HEK293 (cell line): Measurements from ENCODE around the gene RASSF5.

ENCODE experiments used
- CTCF ChIA-PET: fragments of 350-600 bp; formaldehyde crosslinking; extraction: SDS; loops from one replicate; lab custom pipeline; 2021; ENCODE audit warnings: antibody characterized with exemption; lab: Yijun Ruan, JAX
- POLR2A ChIA-PET: fragments of 300-600 bp; formaldehyde crosslinking; extraction: SDS; loops from one replicate; lab custom pipeline; 2020; ENCODE audit warnings: antibody characterized with exemption, inconsistent platforms; lab: Yijun Ruan, JAX
- H3K27ac ChIP-seq: fragments of 200-500 bp; sonication (Bioruptor generic); 2 replicates; pipeline ENCODE4 v1.5.1; 2014; ENCODE audit warnings: low read depth, low read length, control low read depth, inconsistent platforms; ENCODE audit errors: extremely low read depth
- H3K36me3 ChIP-seq, 2 experiments: fragments of 200-500 bp in 1 of 2; sonication (Bioruptor generic) in 1 of 2; 1 replicate in 1 of 2; 2 replicates in 1 of 2; pipeline ENCODE4 v1.5.1; 2014 to 2017; ENCODE audit warnings: inconsistent platforms in 2 of 2, low read length in 2 of 2; ENCODE audit not compliant: control insufficient read depth in 2 of 2, insufficient read depth in 1 of 2
- H3K4me1 ChIP-seq: fragments of 200-500 bp; sonication (Bioruptor generic); 2 replicates; pipeline ENCODE4 v1.5.1; 2014; ENCODE audit warnings: mild to moderate bottlenecking, low read length, inconsistent platforms; ENCODE audit not compliant: control insufficient read depth, insufficient read depth
- H3K4me3 ChIP-seq: 2 replicates; pipeline ENCODE4 v1.5.1; 2011; ENCODE audit warnings: low read depth, mild to moderate bottlenecking, control low read depth, low read length, moderate library complexity
- H3K9me3 ChIP-seq: fragments of 200-500 bp; sonication (Bioruptor generic); 2 replicates; pipeline ENCODE4 v1.5.1; 2014; ENCODE audit warnings: low read depth, low read length, inconsistent platforms; ENCODE audit not compliant: control insufficient read depth, insufficient read depth
- HOXC10 ChIP-seq: sonication (generic); formaldehyde crosslinking; IDR thresholded peaks from 2 replicates; pipeline ENCODE4 v1.8.1; 2023; ENCODE audit warnings: mild to moderate bottlenecking, missing genetic modification reagents
- KLF8 ChIP-seq: fragments of 450-650 bp; formaldehyde crosslinking; IDR thresholded peaks from 2 replicates; pipeline ENCODE4 v1.5.1; 2016; ENCODE audit warnings: missing biosample characterization, missing genetic modification characterization
- MYNN ChIP-seq: fragments of 450-650 bp; formaldehyde crosslinking; IDR thresholded peaks from 2 replicates; pipeline ENCODE4 v1.5.1; 2016; ENCODE audit warnings: missing biosample characterization, missing genetic modification characterization, borderline replicate concordance
- MZF1 ChIP-seq: fragments of 450-650 bp; formaldehyde crosslinking; IDR thresholded peaks from 2 replicates; pipeline ENCODE4 v1.5.1; 2017; ENCODE audit warnings: missing biosample characterization, missing genetic modification characterization, borderline replicate concordance
- SCRT1 ChIP-seq: fragments of 450-650 bp; formaldehyde crosslinking; IDR thresholded peaks from 2 replicates; pipeline ENCODE4 v1.5.1; 2016; ENCODE audit warnings: missing biosample characterization, missing genetic modification characterization, borderline replicate concordance
- ZBTB21 ChIP-seq: fragments of 450-650 bp; formaldehyde crosslinking; IDR thresholded peaks from 2 replicates; pipeline ENCODE4 v1.5.1; 2017; ENCODE audit warnings: missing biosample characterization, missing genetic modification characterization
- ZFP41 ChIP-seq: fragments of 450-650 bp; formaldehyde crosslinking; IDR thresholded peaks from 2 replicates; pipeline ENCODE4 v1.5.1; 2016; ENCODE audit warnings: missing biosample characterization, missing genetic modification characterization, borderline replicate concordance
- ZNF132 ChIP-seq: fragments of 450-650 bp; formaldehyde crosslinking; IDR thresholded peaks from 2 replicates; pipeline ENCODE4 v1.5.1; 2017; ENCODE audit warnings: missing biosample characterization, missing genetic modification characterization, borderline replicate concordance
- ZNF266 ChIP-seq: fragments of 450-650 bp; formaldehyde crosslinking; IDR thresholded peaks from 2 replicates; pipeline ENCODE4 v1.5.1; 2016; ENCODE audit warnings: missing biosample characterization, missing genetic modification characterization, low read depth
- ZNF335 ChIP-seq: fragments of 450-650 bp; formaldehyde crosslinking; conservative IDR thresholded peaks from 2 replicates; pipeline ENCODE4 v1.5.1; 2016; ENCODE audit warnings: missing biosample characterization, missing genetic modification characterization
- ZNF394 ChIP-seq: fragments of 450-650 bp; formaldehyde crosslinking; IDR thresholded peaks from 2 replicates; pipeline ENCODE4 v1.5.1; 2016; ENCODE audit warnings: missing biosample characterization, missing genetic modification characterization, mild to moderate bottlenecking, moderate library complexity, borderline replicate concordance
- ZNF501 ChIP-seq: fragments of 450-650 bp; formaldehyde crosslinking; IDR thresholded peaks from 2 replicates; pipeline ENCODE4 v1.5.1; 2016; ENCODE audit warnings: missing biosample characterization, missing genetic modification characterization
- ZNF513 ChIP-seq: fragments of 450-650 bp; IDR thresholded peaks from 2 replicates; pipeline ENCODE4 v1.5.1; 2018; ENCODE audit warnings: missing biosample characterization, missing genetic modification characterization
- ZNF548 ChIP-seq: fragments of 450-650 bp; formaldehyde crosslinking; IDR thresholded peaks from 2 replicates; pipeline ENCODE4 v1.5.1; 2016; ENCODE audit warnings: missing biosample characterization, missing genetic modification characterization
- ZNF549 ChIP-seq: fragments of 450-650 bp; IDR thresholded peaks from 2 replicates; pipeline ENCODE4 v1.5.1; 2018; ENCODE audit warnings: missing biosample characterization, missing genetic modification characterization, mild to moderate bottlenecking, inconsistent platforms, moderate library complexity
- ZNF600 ChIP-seq: fragments of 450-650 bp; formaldehyde crosslinking; IDR thresholded peaks from 2 replicates; pipeline ENCODE4 v1.5.1; 2016; ENCODE audit warnings: missing biosample characterization, missing genetic modification characterization
- ZNF658 ChIP-seq: fragments of 450-650 bp; formaldehyde crosslinking; IDR thresholded peaks from 2 replicates; pipeline ENCODE4; 2016; ENCODE audit warnings: missing biosample characterization, missing genetic modification characterization
- ZNF76 ChIP-seq: fragments of 450-650 bp; formaldehyde crosslinking; IDR thresholded peaks from 2 replicates; pipeline ENCODE4; 2016; ENCODE audit warnings: low read depth, missing biosample characterization, missing genetic modification characterization, borderline replicate concordance
- ZSCAN23 ChIP-seq: fragments of 450-650 bp; formaldehyde crosslinking; IDR thresholded peaks from 2 replicates; pipeline ENCODE4 v1.5.1; 2016; ENCODE audit warnings: missing biosample characterization, missing genetic modification characterization
- ZSCAN5A ChIP-seq: fragments of 450-650 bp; formaldehyde crosslinking; IDR thresholded peaks from 2 replicates; pipeline ENCODE4 v1.5.1; 2016; ENCODE audit warnings: missing biosample characterization, missing genetic modification characterization
- TF ChIP-seq, protein P1 (sequence below): fragments of 450-650 bp; formaldehyde crosslinking; conservative IDR thresholded peaks from 2 replicates; pipeline ENCODE4 v1.5.1; 2016; ENCODE audit warnings: low read depth, missing biosample characterization, missing genetic modification characterization

The RASSF5 gene

GRCh38 chr1:206534552-206534951 is 27.2 kb downstream of the RASSF5 start (continued):
- no peak for TF ChIP-seq ZNF513 (tag by site-specific recombination)
- no peak for TF ChIP-seq ZNF548 (tag by site-specific recombination)
- TF ChIP-seq MYNN: no peak
- TF ChIP-seq, all 188 proteins: peak for 0

- Histone ChIP-seq H3K9me3 (no peaks in the 10 kb centered on the region), H3K27ac (no peak overlapping the region), H3K4me3 (no peak overlapping the region), H3K36me3 (no peaks in the 10 kb centered on the region), H3K4me1 (no peaks in the 10 kb centered on the region)
- TF ChIP-seq ZNF76 (tag by site-specific recombination) (no peak), ZNF549 (no peak), ZNF132 (tag by site-specific recombination) (no peak), ZNF658 (no peak), ZNF394 (tag by site-specific recombination) (no peak), ZNF600 (tag by site-specific recombination) (no peak), HOXC10 (no peak), ZFP41 (tag by site-specific recombination) (no peak), KLF8 (tag by site-specific recombination) (no peak), ZNF501 (tag by site-specific recombination) (no peak), SCRT1 (tag by site-specific recombination) (no peak)
- TF ChIP-seq, protein P1, sequence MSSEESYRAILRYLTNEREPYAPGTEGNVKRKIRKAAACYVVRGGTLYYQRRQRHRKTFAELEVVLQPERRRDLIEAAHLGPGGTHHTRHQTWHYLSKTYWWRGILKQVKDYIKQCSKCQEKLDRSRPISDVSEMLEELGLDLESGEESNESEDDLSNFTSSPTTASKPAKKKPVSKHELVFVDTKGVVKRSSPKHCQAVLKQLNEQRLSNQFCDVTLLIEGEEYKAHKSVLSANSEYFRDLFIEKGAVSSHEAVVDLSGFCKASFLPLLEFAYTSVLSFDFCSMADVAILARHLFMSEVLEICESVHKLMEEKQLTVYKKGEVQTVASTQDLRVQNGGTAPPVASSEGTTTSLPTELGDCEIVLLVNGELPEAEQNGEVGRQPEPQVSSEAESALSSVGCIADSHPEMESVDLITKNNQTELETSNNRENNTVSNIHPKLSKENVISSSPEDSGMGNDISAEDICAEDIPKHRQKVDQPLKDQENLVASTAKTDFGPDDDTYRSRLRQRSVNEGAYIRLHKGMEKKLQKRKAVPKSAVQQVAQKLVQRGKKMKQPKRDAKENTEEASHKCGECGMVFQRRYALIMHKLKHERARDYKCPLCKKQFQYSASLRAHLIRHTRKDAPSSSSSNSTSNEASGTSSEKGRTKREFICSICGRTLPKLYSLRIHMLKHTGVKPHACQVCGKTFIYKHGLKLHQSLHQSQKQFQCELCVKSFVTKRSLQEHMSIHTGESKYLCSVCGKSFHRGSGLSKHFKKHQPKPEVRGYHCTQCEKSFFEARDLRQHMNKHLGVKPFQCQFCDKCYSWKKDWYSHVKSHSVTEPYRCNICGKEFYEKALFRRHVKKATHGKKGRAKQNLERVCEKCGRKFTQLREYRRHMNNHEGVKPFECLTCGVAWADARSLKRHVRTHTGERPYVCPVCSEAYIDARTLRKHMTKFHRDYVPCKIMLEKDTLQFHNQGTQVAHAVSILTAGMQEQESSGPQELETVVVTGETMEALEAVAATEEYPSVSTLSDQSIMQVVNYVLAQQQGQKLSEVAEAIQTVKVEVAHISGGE: no peak
- CTCF ChIA-PET: interaction anchor here (0.9 to 1.3 kb wide), 4 partner anchors 8 to 128 kb away, joined by 3 to 4 read pairs (median 4); no protein-coding TSS in a partner anchor
- POLR2A ChIA-PET: interaction anchor here (0.7 kb wide), 2 partner anchors 16 to 57 kb away, joined by 3 read pairs; no protein-coding TSS in a partner anchor
These were observed 28.5 kb downstream of the RASSF5 start for GRCh38 chr1:206535853-206536188.

DNA sequence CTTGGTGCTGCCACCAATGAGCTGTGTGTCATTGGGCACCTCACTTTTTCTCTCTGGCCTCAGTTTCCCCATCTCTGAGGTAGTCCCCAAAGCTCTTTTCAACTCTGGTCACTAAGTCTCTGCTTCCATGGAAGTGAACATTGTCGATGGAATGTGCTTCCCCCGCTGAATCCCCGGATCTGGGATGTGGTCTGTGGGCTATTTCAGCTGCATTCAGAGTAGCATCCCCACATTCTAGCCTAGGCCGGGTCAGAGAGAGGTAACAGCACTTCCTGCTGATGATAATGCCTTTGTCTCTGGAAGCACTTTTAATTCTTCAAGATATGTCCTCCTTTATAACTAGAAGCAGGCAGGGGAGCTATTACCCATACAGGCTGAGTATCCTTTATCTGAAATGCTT is 29.8 kb downstream of the RASSF5 start:
- POLR2A ChIA-PET: no interaction called here
- TF ChIP-seq ZSCAN23 (tag by site-specific recombination): no peak
- TF ChIP-seq ZNF266 (tag by site-specific recombination): no peak
- TF ChIP-seq MZF1 (tag by site-specific recombination): no peak
- no peak for TF ChIP-seq ZNF335 (tag by site-specific recombination)
- TF ChIP-seq ZSCAN5A: no peak
- TF ChIP-seq ZBTB21 (tag by site-specific recombination): no peak
- TF ChIP-seq, all 188 proteins: peak for 0
- H3K4me3 ChIP-seq: no peak overlapping the region

More for the DNA sequence above, 29.8 kb downstream of the RASSF5 start:
- H3K36me3 ChIP-seq: no peaks in the 10 kb centered on the region
- CTCF ChIA-PET: interaction anchor here (0.5 to 1.3 kb wide), 4 partner anchors 25 to 47 kb away, joined by 3 to 5 read pairs (median 4); no protein-coding TSS in a partner anchor
- no peak overlapping the region for H3K27ac ChIP-seq
- no peaks in the 10 kb centered on the region for H3K9me3 ChIP-seq
- no peaks in the 10 kb centered on the region for H3K4me1 ChIP-seq
